Measurements from ENCODE around the gene RAD9A. TPM values are rescaled to one million over a fixed set of nuclear protein-coding genes. Genes with fewer than 3 reads are reported as not detected.

The RAD9A gene
- total RNA-seq, 1 experiment from 2014 or later, result 55.1 TPM

GRCh38 chr11:67382276-67383136, 9.3 kb upstream of the RAD9A start:
- TF ChIP-seq CTCF (IDR thresholded peaks at IDR 0.05; ENCODE audit: insufficient read depth in 1 of 2, low read depth in 1 of 2, low read length in 1 of 2, severe bottlenecking in 1 of 2, unreplicated experiment in 1 of 2), result peak; percentile 99 to 100
- Histone ChIP-seq H3K27me3 (replicated peaks; ENCODE audit: control insufficient read depth, insufficient read depth, low read length) (0 out of 2 replicates have a peak, but pooled peaks cover 3% of the 10 kb centered on the region), H3K36me3 (ENCODE audit: control insufficient read depth, insufficient read depth, low read length) (no peaks in the 10 kb centered on the region), H3K9me3 (no peaks in the 10 kb centered on the region), H3K4me3 (ENCODE audit: low read depth, low read length) (no peak overlapping the region), H3K4me1 (peaks cover 14% of the 10 kb centered on the region)
- no peak overlapping the region for H3K4me3 Mint-ChIP-seq (ENCODE audit: unreplicated experiment)
- intact Hi-C loops (cut with micrococcal nuclease; ENCODE audit: unreplicated experiment), result loop anchor here (1.0 to 2.0 kb wide), 4 partner anchors 25 to 116 kb away; partner anchors contain the start of gene GRK2
- peaks cover 7% of the 10 kb centered on the region for H3K27me3 Mint-ChIP-seq (ENCODE audit: insufficient read depth, unreplicated experiment)
- H3K36me3 Mint-ChIP-seq (ENCODE audit: insufficient read depth, unreplicated experiment), result no peaks in the 10 kb centered on the region
- no TSS peak for BruUV-seq (replicated peaks)
- peak; percentile 90 to 94 for DNase-seq
- no peaks in the 10 kb centered on the region for H3K9me3 Mint-ChIP-seq (ENCODE audit: unreplicated experiment)
- ChIA-PET POLR2A (interaction anchor here (0.7 to 1.5 kb wide), 5 partner anchors 9 to 120 kb away, joined by 3 to 8 read pairs (median 3); partner anchors contain the start of gene RAD9A), CTCF (interaction anchor here (0.5 to 21.4 kb wide), 26 partner anchors 9 to 916 kb away, joined by 3 to 775 read pairs (median 4); partner anchors contain the start of genes CLCF1, GRK2, KDM2A and PELI3)
- H3K4me1 Mint-ChIP-seq (ENCODE audit: low read depth, unreplicated experiment), result peaks cover 6% of the 10 kb centered on the region
- H3K27ac Mint-ChIP-seq (ENCODE audit: unreplicated experiment), result no peak overlapping the region

- Mint-ChIP-seq H3K27ac (ENCODE audit: unreplicated experiment) (no peak overlapping the region), H3K4me1 (ENCODE audit: low read depth, unreplicated experiment) (peaks cover 17% of the 10 kb centered on the region), H3K36me3 (ENCODE audit: insufficient read depth, unreplicated experiment) (peaks cover 9% of the 10 kb centered on the region), H3K27me3 (ENCODE audit: insufficient read depth, unreplicated experiment) (peaks cover 7% of the 10 kb centered on the region), H3K4me3 (ENCODE audit: unreplicated experiment) (no peak overlapping the region), H3K9me3 (ENCODE audit: unreplicated experiment) (no peaks in the 10 kb centered on the region)
- Histone ChIP-seq H3K9me3 (no peaks in the 10 kb centered on the region), H3K4me3 (ENCODE audit: low read depth, low read length) (no peak overlapping the region), H3K27me3 (replicated peaks; ENCODE audit: control insufficient read depth, insufficient read depth, low read length) (0 out of 2 replicates have a peak, but pooled peaks cover 3% of the 10 kb centered on the region), H3K4me1 (peaks cover under 1% of the 10 kb centered on the region; the same call in 1 of the 2 replicates), H3K36me3 (ENCODE audit: control insufficient read depth, insufficient read depth, low read length) (no peaks in the 10 kb centered on the region)
- no TSS peak for BruUV-seq (replicated peaks)
- TF ChIP-seq CTCF (IDR thresholded peaks at IDR 0.05; ENCODE audit: insufficient read depth in 1 of 2, low read depth in 1 of 2, low read length in 1 of 2, severe bottlenecking in 1 of 2, unreplicated experiment in 1 of 2), result no peak
- intact Hi-C loops (cut with micrococcal nuclease; ENCODE audit: unreplicated experiment), result loop anchor here (5.0 kb wide), 1 partner anchor 122 kb away; the partner anchor contains the start of genes CDK2AP2 and PITPNM1
- CTCF ChIA-PET, result interaction anchor here (0.5 to 21.4 kb wide), 4 partner anchors 12 to 116 kb away, joined by 3 to 775 read pairs (median 34); partner anchors contain the start of genes CLCF1 and POLD4
- POLR2A ChIA-PET, result no interaction called here
- no peak for DNase-seq
Observed at GRCh38 chr11:67384851-67385366, 6.9 kb upstream of the RAD9A start.

- BruUV-seq (replicated peaks), result no TSS peak
- ChIA-PET CTCF (interaction anchor here (0.5 to 21.4 kb wide), 9 partner anchors 13 to 263 kb away, joined by 3 to 775 read pairs (median 4); partner anchors contain the start of genes ACY3, AIP, POLD4 and PPP1CA), POLR2A (interaction anchor here (0.6 kb wide), 1 partner anchor 96 kb away, joined by 8 read pairs; the partner anchor contains the start of gene AIP)
- no peak overlapping the region for H3K4me3 ChIP-seq (ENCODE audit: low read depth, low read length)
- no peaks in the 10 kb centered on the region for H3K4me1 ChIP-seq
- Mint-ChIP-seq H3K36me3 (ENCODE audit: insufficient read depth, unreplicated experiment) (peaks cover 23% of the 10 kb centered on the region), H3K4me1 (ENCODE audit: low read depth, unreplicated experiment) (peaks cover 24% of the 10 kb centered on the region), H3K9me3 (ENCODE audit: unreplicated experiment) (no peaks in the 10 kb centered on the region), H3K27me3 (ENCODE audit: insufficient read depth, unreplicated experiment) (peaks cover 7% of the 10 kb centered on the region), H3K27ac (ENCODE audit: unreplicated experiment) (no peak overlapping the region), H3K4me3 (ENCODE audit: unreplicated experiment) (no peak overlapping the region)
- H3K27me3 ChIP-seq (replicated peaks; ENCODE audit: control insufficient read depth, insufficient read depth, low read length), result 0 out of 2 replicates have a peak, but pooled peaks cover 3% of the 10 kb centered on the region
- H3K36me3 ChIP-seq (ENCODE audit: control insufficient read depth, insufficient read depth, low read length), result no peaks in the 10 kb centered on the region
- intact Hi-C loops (cut with micrococcal nuclease; ENCODE audit: unreplicated experiment), result loop anchor here (5.0 kb wide), 1 partner anchor 120 kb away; the partner anchor contains the start of genes CDK2AP2 and PITPNM1
- no peak for DNase-seq
- no peak for TF ChIP-seq CTCF (IDR thresholded peaks at IDR 0.05; ENCODE audit: insufficient read depth in 1 of 2, low read depth in 1 of 2, low read length in 1 of 2, severe bottlenecking in 1 of 2, unreplicated experiment in 1 of 2)
- H3K9me3 ChIP-seq, result no peaks in the 10 kb centered on the region
Observed at GRCh38 chr11:67387069-67387468, 4.7 kb upstream of the RAD9A start.

All from Caco-2 (cell line).